Fibroblast of villous mesenchyme (primary cell): ENCODE data around the gene AVPR2. TPM values are rescaled to one million over a fixed set of nuclear protein-coding genes. Genes with fewer than 3 reads are reported as not detected.

Experiments used
- DNase-seq: peaks from one replicate; pipeline ENCODE4 v3.0.0-alpha.2; 2010; ENCODE audit warnings: low read depth
- H3K4me3 ChIP-seq: 2 replicates; pipeline ENCODE4 v1.5.1; 2011; ENCODE audit warnings: low read depth, mild to moderate bottlenecking, low read length
- total RNA-seq: library from RNA; depleted of rRNA; stranded (reverse); fragments of >200 nt; gene quantifications from 2 replicates; pipeline ENCODE4 v1.2.3, GENCODE V29; 2012
- TF ChIP-seq, protein P1 (sequence below): IDR thresholded peaks from 2 replicates; pipeline ENCODE4 v1.5.1; 2012; ENCODE audit warnings: low read depth, mild to moderate bottlenecking, low read length; ENCODE audit not compliant: insufficient read depth

Gene AVPR2
- total RNA-seq, 1 donor, result not detected

DNA sequence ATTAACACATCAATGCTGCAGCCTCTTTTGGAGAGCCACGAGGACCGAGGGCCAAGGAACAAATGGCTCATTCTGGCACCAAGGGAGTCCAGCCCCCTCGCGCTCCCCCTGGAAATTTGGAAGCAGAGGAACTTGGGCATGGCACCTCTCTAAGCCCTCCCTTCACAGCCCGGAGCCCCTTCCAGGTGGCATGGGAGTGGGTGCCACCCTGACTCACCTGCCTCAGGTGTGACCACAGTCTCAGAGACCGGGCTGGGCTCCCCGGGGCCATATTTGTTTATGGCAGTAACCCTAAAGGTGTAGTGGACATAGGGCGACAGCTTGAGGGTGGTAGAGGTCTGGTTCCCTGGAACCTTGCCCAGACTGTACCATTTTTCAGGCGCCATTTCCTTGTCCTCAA, 37.3 kb upstream of the AVPR2 start:
- no peak for DNase-seq
- H3K4me3 ChIP-seq, result no peak overlapping the region
- TF ChIP-seq, protein P1, sequence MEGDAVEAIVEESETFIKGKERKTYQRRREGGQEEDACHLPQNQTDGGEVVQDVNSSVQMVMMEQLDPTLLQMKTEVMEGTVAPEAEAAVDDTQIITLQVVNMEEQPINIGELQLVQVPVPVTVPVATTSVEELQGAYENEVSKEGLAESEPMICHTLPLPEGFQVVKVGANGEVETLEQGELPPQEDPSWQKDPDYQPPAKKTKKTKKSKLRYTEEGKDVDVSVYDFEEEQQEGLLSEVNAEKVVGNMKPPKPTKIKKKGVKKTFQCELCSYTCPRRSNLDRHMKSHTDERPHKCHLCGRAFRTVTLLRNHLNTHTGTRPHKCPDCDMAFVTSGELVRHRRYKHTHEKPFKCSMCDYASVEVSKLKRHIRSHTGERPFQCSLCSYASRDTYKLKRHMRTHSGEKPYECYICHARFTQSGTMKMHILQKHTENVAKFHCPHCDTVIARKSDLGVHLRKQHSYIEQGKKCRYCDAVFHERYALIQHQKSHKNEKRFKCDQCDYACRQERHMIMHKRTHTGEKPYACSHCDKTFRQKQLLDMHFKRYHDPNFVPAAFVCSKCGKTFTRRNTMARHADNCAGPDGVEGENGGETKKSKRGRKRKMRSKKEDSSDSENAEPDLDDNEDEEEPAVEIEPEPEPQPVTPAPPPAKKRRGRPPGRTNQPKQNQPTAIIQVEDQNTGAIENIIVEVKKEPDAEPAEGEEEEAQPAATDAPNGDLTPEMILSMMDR, result no peak

DNA sequence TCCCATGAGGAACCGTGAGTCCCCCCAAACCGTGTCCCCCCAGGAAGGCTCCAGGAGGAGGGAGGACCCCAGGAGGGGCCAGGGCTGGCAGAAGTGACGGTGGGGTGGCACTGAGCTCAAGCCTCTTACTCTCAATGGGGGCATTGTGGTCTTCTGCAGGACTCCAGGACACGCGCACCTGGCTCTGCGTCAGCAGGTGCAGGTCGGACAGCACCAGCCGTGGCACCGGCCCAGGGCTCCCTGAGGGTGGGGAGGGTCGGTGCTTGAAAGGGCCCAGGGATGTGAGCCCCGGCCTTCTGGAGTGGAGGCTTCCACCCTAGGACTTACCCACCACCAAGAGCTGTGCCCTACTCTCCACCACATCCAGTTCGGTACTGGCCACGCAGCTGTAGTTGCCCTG, 36.8 kb upstream of the AVPR2 start:
- no peak for DNase-seq
- TF ChIP-seq, protein P1, result no peak
- H3K4me3 ChIP-seq, result no peak overlapping the region

DNA sequence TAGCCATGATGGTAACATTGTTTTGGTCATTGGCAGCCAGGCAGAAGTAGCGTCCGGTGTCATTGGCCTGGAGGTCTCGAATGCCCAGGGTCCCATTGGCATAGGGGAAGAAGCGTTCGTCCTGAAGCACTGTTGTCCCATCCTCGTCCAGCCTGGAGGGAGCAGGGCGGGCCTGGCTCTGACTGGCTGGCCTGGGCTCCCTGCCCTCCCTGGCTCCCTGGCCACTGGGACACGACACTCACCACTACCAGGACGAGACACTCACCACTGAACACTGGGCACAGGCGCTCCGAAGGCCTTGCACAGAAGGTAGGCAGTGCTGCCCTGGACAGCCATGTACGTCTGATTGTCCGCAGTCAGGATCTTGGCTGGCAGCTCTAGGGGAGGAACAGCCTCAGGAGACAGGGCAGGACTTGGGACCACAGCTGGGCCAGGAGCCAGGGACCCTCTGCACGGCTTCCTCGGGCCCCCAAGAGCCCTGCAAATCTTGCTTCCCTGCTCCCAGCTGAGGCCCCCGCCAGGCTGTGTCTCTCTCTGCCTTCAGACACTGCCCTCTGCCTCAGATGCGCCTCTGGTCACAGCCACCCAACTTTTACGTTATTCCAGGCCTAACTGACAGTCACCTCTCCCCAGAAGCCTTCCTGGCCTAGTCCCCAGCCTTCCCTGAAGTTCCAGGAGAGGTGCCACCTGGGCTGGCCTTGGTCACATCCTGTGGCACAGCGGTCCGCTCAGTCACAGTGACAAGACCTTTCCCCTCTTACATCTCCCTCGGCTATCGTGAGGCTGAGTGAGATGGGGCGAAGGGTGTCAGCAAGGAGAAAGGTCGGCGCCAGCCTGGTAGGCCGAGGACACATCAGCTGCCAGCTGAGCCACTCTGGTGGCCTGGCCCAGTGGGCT, 35.6 kb upstream of the AVPR2 start:
- TF ChIP-seq, protein P1, result no peak
- no peak overlapping the region for H3K4me3 ChIP-seq
- DNase-seq, result no peak

DNA sequence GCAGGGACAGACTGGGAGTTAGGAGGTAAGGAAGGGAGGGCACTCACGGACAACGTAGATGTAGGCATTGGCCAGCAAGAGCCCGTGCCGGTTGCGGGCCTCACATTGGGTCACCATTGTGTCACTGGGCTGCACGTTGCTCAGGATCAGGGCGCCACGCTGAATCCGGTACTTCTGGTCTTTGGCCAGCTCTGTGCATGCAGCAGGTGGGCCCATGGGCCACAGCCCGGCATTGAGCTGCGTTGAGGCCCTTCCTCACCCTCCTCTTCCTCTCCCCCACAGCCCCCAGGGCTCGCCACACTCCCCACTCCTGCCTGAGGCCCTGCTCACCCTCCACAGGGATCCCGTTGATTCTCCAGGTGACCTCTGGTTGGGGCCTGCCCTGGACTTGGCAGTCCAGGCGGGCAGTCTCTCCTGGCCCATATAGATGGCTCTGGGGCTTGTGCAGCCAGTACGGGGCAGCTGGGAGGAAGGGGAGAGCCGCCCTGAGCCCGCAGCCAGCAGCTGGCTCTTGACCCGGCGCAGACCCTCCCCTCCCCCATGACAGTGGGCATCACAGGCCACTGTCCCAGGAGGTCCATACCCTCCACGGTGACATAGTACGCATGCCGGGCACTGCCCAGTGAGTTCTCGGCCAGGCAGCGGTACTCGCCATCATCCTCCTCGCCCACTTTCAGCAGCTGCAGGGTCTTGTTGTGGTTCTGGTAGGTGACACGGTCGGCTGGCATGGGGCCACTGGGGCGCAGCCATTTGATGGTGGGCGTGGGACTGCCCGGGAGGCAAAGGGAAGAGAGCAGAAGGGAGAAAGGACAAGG, 34.8 kb upstream of the AVPR2 start:
- no peak for DNase-seq
- H3K4me3 ChIP-seq, result no peak overlapping the region
- TF ChIP-seq, protein P1, result no peak

DNA sequence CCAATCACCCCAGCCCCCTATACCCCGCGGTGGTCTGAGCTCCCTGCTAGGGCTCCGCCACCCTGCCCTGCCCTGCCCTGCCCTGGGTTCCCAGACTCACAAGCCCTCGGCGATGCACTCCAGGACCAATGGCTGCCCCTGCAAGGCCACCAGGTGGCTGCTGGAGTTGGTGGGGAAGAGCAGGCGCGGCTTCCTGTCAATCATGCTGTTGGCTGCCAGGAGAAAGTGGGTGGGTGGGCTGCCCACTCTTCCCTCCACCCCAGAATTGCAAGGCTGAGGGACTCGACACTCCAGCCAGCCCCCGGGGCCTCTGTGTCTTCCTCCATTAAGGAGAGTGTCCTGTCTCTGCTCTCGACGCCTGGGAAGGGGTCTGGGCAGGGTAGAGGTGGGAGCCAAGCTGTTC, 34.2 kb upstream of the AVPR2 start:
- no peak overlapping the region for H3K4me3 ChIP-seq
- DNase-seq, result no peak
- TF ChIP-seq, protein P1, result no peak

DNA sequence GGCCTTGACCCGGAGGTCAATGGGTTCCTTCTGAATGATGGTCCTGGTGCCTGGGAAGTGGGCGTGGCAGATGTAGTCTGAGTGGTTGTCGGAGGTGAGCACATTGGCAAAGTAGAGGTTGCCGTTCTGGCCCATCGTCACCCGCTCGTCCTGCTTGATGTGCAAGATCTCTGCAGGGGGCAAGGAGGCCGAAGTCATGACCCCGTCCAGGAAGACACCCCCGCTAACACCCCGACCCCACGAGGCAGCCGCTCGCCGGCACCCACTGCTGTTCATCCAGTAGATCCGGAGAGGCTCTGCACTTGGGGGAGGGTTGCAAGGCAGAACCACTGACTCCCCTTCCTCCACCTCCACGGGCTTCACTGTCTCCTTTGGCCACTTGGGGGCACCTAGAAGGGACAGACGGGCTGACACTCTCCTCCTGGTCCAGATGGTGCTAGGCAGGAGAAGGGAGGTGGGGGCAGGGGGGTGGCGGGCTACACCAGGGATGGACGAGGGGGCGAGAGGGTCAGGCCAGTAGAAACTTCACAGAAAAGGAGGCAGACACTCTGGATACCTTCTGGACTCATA, 33.6 kb upstream of the AVPR2 start:
- TF ChIP-seq, protein P1, result no peak
- no peak overlapping the region for H3K4me3 ChIP-seq
- no peak for DNase-seq
